ENCODE data around the gene CFAP100.

Gene CFAP100

DNA sequence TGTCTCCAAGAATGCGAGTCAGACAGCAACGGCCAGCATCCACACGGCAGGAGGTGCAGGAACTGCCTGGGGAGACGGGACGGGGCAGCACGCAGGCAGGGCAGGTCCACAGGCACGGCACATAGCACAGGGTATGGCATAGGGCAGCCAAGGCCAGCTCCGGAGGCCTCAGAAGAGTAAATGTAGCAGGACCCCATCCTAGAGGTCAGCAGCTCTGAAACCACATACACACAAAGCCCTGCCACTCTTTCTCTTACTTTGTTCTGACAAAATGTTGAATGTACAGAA is 54.1 kb downstream of the CFAP100 start:
- Histone ChIP-seq H3K36me3 (ENCODE audit: insufficient read depth, low read length) (peaks cover 38% of the 10 kb centered on the region), H3K27me3 (ENCODE audit: insufficient read depth, low read length) (no peaks in the 10 kb centered on the region), H3K9ac (ENCODE audit: low read depth, low read length) (no peak overlapping the region), H3K4me1 (ENCODE audit: insufficient read depth, low read length) (peaks cover 5% of the 10 kb centered on the region), H3K27ac (ENCODE audit: low read depth, low read length) (no peak overlapping the region), H3K9me3 (ENCODE audit: insufficient read depth, low read depth, low read length) (no peaks in the 10 kb centered on the region), H3K4me3 (ENCODE audit: low read length) (no peak overlapping the region)
- WGBS: 92% methylated on average over 8 of the region's 8 CpGs

DNA sequence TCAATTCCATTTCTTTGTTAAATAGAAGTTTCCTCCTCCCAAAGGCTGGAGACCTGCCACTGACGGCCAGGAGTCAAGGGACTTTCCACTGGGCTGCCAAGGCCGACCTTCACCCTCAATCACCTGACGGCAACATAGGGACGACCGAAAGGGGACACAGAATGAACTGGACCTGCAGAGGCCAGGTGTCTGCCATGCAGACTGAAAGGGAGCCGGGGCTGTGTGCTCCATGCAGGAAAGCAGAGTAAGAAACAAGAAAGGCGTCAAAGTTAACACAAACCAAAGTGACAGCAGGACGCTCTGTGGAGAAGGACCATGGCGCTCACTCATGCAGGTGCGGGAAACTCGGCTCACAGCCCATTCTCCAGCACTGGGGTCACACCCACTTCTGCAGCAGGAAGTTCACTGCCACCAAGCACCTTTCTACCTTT is 54.9 kb downstream of the CFAP100 start:
- H3K4me1 ChIP-seq (ENCODE audit: insufficient read depth, low read length): peaks cover 5% of the 10 kb centered on the region
- WGBS: 91% methylated on average over 11 of the region's 11 CpGs
- H3K27ac ChIP-seq (ENCODE audit: low read depth, low read length): no peak overlapping the region
- no peak overlapping the region for H3K4me3 ChIP-seq (ENCODE audit: low read length)
- no peaks in the 10 kb centered on the region for H3K9me3 ChIP-seq (ENCODE audit: insufficient read depth, low read depth, low read length)
- no peak overlapping the region for H3K9ac ChIP-seq (ENCODE audit: low read depth, low read length)
- no peaks in the 10 kb centered on the region for H3K27me3 ChIP-seq (ENCODE audit: insufficient read depth, low read length)
- peaks cover 46% of the 10 kb centered on the region for H3K36me3 ChIP-seq (ENCODE audit: insufficient read depth, low read length)

DNA sequence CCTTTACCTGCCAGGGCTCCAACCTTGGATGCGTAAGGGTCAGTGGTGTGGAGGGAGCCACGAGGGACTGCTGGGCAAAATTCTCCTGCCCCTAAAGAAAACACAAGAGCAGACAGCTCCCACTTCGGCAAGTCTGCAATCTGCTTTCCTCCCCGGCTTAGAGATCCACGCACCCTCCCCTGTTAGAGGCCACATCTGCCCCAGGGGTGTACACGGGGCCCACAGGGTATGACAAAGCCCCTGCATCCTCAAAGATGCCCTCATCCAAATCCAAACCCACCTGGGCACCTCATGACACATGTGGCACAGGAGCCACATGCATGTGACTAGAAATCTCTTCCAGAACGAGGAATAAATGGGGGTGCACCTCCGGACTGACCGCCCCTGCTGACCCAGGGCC is 55.5 kb downstream of the CFAP100 start:
- H3K9me3 ChIP-seq (ENCODE audit: insufficient read depth, low read depth, low read length): no peaks in the 10 kb centered on the region
- H3K4me3 ChIP-seq (ENCODE audit: low read length): no peak overlapping the region
- H3K9ac ChIP-seq (ENCODE audit: low read depth, low read length): no peak overlapping the region
- H3K4me1 ChIP-seq (ENCODE audit: insufficient read depth, low read length): peaks cover 5% of the 10 kb centered on the region
- no peaks in the 10 kb centered on the region for H3K27me3 ChIP-seq (ENCODE audit: insufficient read depth, low read length)
- H3K36me3 ChIP-seq (ENCODE audit: insufficient read depth, low read length): peaks cover 52% of the 10 kb centered on the region
- no peak overlapping the region for H3K27ac ChIP-seq (ENCODE audit: low read depth, low read length)
- 82% methylated on average over 9 of the region's 9 CpGs for WGBS

DNA sequence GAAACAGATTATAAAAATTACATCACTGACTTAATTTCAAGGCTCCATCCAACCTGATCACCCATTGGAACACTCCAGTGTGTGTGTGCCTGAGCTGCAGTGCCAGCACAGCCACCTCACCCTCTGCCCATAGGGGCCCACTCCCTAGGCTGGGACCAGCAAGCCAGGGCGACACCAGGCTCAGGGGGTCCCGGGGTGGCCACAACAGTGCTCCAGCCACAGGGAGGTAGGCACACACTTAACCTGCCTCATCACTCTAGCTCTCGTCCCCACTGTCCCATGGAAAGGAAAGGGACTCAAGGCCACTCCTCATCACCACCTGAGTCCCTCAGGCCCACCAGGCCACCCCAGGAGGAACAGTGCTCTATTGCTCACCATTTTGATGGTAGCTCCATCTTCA is 56.0 kb downstream of the CFAP100 start:
- Histone ChIP-seq H3K27ac (ENCODE audit: low read depth, low read length) (no peak overlapping the region), H3K36me3 (ENCODE audit: insufficient read depth, low read length) (peaks cover 56% of the 10 kb centered on the region), H3K4me1 (ENCODE audit: insufficient read depth, low read length) (peaks cover 5% of the 10 kb centered on the region), H3K9ac (ENCODE audit: low read depth, low read length) (no peak overlapping the region), H3K27me3 (ENCODE audit: insufficient read depth, low read length) (no peaks in the 10 kb centered on the region), H3K9me3 (ENCODE audit: insufficient read depth, low read depth, low read length) (no peaks in the 10 kb centered on the region), H3K4me3 (ENCODE audit: low read length) (no peak overlapping the region)
- 98% methylated on average over 3 of the region's 3 CpGs for WGBS

DNA sequence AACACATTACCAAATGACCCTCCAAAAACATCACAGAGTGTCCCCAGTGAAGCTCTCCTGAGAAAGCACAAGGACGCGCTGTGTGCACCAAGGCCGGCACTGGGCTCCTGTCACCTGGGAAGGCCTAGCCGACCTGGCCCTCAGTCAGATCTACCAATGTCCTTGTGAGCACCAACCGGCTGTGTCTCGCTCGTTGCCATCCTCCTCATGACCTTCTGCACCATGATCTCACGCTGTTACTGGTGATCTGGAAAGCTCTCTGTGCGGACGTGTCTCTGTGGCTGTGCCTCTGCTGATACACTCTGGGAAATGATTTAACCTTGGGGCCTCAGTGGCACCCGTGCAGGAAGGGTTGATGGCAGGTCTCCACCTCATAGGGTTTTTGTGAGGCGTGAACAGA is 56.8 kb downstream of the CFAP100 start:
- no peak overlapping the region for H3K9ac ChIP-seq (ENCODE audit: low read depth, low read length)
- no peak overlapping the region for H3K4me3 ChIP-seq (ENCODE audit: low read length)
- no peaks in the 10 kb centered on the region for H3K27me3 ChIP-seq (ENCODE audit: insufficient read depth, low read length)
- H3K27ac ChIP-seq (ENCODE audit: low read depth, low read length): no peak overlapping the region
- H3K9me3 ChIP-seq (ENCODE audit: insufficient read depth, low read depth, low read length): no peaks in the 10 kb centered on the region
- whole genome bisulfite sequencing: 96% methylated on average over 12 of the region's 12 CpGs
- H3K36me3 ChIP-seq (ENCODE audit: insufficient read depth, low read length): peaks cover 63% of the 10 kb centered on the region
- H3K4me1 ChIP-seq (ENCODE audit: insufficient read depth, low read length): peaks cover 3% of the 10 kb centered on the region

DNA sequence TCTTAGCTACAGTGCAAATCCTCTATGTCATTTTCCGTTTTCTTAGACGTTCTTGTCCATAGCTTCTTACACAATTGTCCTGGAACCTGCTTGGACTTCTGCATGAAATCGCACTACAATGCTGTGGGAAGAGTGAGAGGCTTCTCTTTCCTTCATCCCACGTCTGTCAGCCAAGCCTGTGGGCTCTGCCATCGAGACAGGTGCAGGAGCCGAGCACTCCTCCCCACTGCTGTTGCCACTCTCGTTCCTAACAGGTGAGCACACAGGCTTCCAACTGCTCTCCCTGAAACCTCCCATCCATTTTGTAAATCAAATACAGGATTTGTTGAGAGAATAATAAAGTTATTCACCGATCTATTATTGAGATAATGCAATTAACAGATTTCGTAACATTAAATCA is 57.5 kb downstream of the CFAP100 start:
- Histone ChIP-seq H3K27ac (ENCODE audit: low read depth, low read length) (no peak overlapping the region), H3K4me1 (ENCODE audit: insufficient read depth, low read length) (no peaks in the 10 kb centered on the region), H3K27me3 (ENCODE audit: insufficient read depth, low read length) (no peaks in the 10 kb centered on the region), H3K36me3 (ENCODE audit: insufficient read depth, low read length) (peaks cover 70% of the 10 kb centered on the region), H3K9me3 (ENCODE audit: insufficient read depth, low read depth, low read length) (no peaks in the 10 kb centered on the region), H3K9ac (ENCODE audit: low read depth, low read length) (no peak overlapping the region), H3K4me3 (ENCODE audit: low read length) (no peak overlapping the region)
- 97% methylated on average over 7 of the region's 9 CpGs for WGBS

DNA sequence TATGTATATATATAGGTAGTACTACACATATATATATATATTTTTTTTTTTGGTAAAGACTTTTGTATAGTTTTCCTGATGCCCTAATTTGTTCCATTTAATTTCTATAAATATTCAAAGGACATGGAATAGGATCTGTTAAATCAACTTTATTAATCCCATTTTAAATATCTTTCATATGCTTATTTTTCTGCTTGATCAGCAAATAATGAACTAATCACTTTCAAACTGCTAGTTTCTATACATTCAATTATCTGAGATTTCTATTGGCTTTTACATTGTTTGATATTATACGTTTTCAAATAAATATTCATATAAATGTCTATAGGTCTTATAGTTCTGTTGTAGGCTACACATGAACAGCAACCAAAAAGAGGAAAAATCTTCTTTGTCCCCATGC is 59.3 kb downstream of the CFAP100 start:
- Histone ChIP-seq H3K36me3 (ENCODE audit: insufficient read depth, low read length) (peaks cover 86% of the 10 kb centered on the region), H3K27me3 (ENCODE audit: insufficient read depth, low read length) (no peaks in the 10 kb centered on the region), H3K4me3 (ENCODE audit: low read length) (no peak overlapping the region), H3K27ac (ENCODE audit: low read depth, low read length) (no peak overlapping the region), H3K9ac (ENCODE audit: low read depth, low read length) (no peak overlapping the region), H3K4me1 (ENCODE audit: insufficient read depth, low read length) (no peaks in the 10 kb centered on the region), H3K9me3 (ENCODE audit: insufficient read depth, low read depth, low read length) (no peaks in the 10 kb centered on the region)
- no CpG with 5 or more reads among the region's 1 CpG for WGBS

DNA sequence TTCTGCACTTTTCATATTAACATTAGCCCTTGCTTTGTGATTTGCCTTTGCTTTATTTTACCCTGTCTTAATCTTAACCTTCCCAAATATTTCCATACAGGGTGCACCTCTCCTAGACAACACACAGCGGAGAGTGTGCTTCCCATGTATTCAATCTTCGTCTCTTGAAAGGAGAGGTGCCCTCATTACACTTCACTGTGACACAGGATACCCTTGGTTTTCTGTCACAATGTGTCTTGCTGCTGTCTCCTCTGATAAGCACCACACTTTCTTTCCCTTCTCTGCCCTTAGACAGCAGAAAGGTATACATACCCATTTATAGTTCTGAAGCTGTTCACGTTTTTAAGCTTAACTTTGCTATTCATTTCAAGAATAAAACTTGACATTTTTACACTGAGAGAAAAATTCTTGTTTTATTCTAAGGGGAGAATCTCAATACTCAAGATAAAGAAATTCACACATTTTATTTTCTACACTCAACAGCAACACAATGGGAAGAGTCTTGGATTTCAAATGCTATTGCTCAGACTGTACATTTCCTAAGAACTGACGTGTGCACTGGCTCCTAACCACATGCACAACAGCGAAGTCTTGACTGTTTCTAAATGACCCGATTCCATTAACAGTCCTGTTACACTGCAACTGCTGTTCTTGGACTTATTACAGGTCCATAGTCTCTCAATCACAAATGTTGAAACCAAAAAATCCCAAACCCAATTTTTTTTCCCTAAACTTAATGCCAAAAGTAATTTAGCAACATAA is 59.9 kb downstream of the CFAP100 start:
- H3K4me3 ChIP-seq (ENCODE audit: low read length): no peak overlapping the region
- 96% methylated on average over 6 of the region's 6 CpGs for WGBS
- H3K9ac ChIP-seq (ENCODE audit: low read depth, low read length): no peak overlapping the region
- peaks cover 88% of the 10 kb centered on the region for H3K36me3 ChIP-seq (ENCODE audit: insufficient read depth, low read length)
- no peak overlapping the region for H3K27ac ChIP-seq (ENCODE audit: low read depth, low read length)
- H3K27me3 ChIP-seq (ENCODE audit: insufficient read depth, low read length): no peaks in the 10 kb centered on the region
- H3K9me3 ChIP-seq (ENCODE audit: insufficient read depth, low read depth, low read length): no peaks in the 10 kb centered on the region
- no peaks in the 10 kb centered on the region for H3K4me1 ChIP-seq (ENCODE audit: insufficient read depth, low read length)

DNA sequence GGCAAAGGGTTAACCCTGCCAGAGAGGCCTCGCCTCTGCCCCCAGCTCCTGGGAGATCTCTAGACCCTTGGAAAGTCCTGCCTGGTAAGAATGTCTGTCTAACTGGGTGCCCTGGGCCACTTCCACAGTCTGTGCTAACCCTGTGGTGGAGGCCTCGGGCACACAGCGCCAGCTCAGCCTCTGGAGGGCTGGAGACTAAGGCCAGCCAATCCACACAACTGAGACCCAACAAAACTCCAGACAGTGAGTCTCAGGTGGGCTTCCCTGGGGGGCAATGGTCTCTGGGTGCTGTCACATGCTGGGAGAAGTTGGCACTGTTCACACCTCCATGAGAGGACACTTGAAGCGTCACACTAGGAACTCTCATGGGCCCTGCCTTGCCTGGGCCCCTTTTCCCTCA is 61.5 kb downstream of the CFAP100 start:
- peaks cover 91% of the 10 kb centered on the region for H3K36me3 ChIP-seq (ENCODE audit: insufficient read depth, low read length)
- no peaks in the 10 kb centered on the region for H3K4me1 ChIP-seq (ENCODE audit: insufficient read depth, low read length)
- H3K4me3 ChIP-seq (ENCODE audit: low read length): no peak overlapping the region
- 83% methylated on average over 4 of the region's 4 CpGs for WGBS
- no peaks in the 10 kb centered on the region for H3K9me3 ChIP-seq (ENCODE audit: insufficient read depth, low read depth, low read length)
- H3K27me3 ChIP-seq (ENCODE audit: insufficient read depth, low read length): no peaks in the 10 kb centered on the region
- no peak overlapping the region for H3K9ac ChIP-seq (ENCODE audit: low read depth, low read length)
- H3K27ac ChIP-seq (ENCODE audit: low read depth, low read length): no peak overlapping the region

DNA sequence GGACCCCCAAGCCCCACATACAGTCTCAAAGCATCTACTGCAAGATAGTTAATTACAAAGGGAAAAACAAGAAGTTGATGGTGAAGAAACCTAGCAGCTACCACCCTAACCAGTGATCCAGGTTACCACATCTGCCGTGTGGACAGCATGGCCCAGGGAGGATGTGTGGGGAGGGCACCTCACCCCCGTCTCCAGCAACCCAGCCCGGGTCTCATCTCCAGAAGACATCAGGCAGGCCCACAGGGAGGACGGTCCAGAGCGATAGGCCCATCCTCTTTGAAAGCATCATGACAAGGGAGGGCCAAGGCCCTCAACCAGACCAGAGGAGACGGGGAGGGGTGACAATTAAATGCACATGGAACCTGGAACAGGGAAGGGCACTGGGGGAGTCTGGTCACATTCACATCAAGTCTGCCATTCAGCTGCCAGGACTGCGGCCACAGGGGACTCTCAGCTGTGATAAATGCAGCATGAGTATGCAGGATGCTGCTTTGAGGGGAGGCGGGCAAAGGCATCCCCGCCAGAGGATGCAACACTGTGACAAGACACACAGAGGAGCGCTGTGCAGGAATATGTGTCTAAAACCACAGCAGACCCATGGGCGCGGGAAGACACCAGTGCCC is 62.2 kb downstream of the CFAP100 start:
- 92% methylated on average over 12 of the region's 12 CpGs for WGBS
- Histone ChIP-seq H3K27me3 (ENCODE audit: insufficient read depth, low read length) (no peaks in the 10 kb centered on the region), H3K4me3 (ENCODE audit: low read length) (no peak overlapping the region), H3K36me3 (ENCODE audit: insufficient read depth, low read length) (peaks cover 91% of the 10 kb centered on the region), H3K27ac (ENCODE audit: low read depth, low read length) (no peak overlapping the region), H3K9ac (ENCODE audit: low read depth, low read length) (no peak overlapping the region), H3K4me1 (ENCODE audit: insufficient read depth, low read length) (no peaks in the 10 kb centered on the region), H3K9me3 (ENCODE audit: insufficient read depth, low read depth, low read length) (no peaks in the 10 kb centered on the region)

DNA sequence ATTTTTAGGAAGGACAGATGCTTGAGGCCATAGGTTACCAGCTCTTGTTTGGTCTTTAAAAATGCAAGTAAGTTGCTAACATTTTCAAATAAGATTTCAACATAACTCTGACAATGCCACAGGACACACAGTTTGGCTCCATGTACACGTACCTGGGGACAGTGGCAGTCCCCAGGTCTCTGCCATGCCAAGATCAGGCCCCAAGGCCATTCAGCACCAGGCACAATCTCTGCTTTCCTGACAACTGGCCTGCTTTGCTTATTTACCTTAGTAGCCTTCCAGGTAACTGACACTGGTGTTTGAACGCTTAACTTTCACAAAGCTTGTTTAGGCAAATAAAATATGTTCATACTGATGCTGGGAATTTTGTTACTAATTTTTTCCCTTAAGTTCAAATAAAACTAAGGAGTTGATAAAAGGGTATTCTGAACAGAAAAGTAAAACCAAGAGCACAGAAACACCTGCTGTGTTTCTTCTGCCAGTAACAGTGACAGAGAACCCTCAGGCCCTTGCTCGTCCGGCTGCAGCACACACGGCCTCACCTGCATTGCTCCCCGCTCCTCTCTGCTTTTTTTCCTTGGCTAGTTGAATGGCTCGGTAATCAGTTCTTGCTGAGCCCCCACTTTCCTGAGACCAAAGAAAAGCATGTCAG is 64.5 kb downstream of the CFAP100 start:
- Histone ChIP-seq H3K9me3 (ENCODE audit: insufficient read depth, low read depth, low read length) (no peaks in the 10 kb centered on the region), H3K36me3 (ENCODE audit: insufficient read depth, low read length) (peaks cover 94% of the 10 kb centered on the region), H3K27me3 (ENCODE audit: insufficient read depth, low read length) (no peaks in the 10 kb centered on the region), H3K27ac (ENCODE audit: low read depth, low read length) (no peak overlapping the region), H3K4me3 (ENCODE audit: low read length) (no peak overlapping the region), H3K4me1 (ENCODE audit: insufficient read depth, low read length) (no peaks in the 10 kb centered on the region), H3K9ac (ENCODE audit: low read depth, low read length) (no peak overlapping the region)
- WGBS: 95% methylated on average over 7 of the region's 7 CpGs

Measured in HUES64 (cell line).